ENCODE measurements around the gene AUNIP. TPM values are rescaled to one million over a fixed set of nuclear protein-coding genes. Genes with fewer than 3 reads are reported as not detected.

The AUNIP gene, protein sequence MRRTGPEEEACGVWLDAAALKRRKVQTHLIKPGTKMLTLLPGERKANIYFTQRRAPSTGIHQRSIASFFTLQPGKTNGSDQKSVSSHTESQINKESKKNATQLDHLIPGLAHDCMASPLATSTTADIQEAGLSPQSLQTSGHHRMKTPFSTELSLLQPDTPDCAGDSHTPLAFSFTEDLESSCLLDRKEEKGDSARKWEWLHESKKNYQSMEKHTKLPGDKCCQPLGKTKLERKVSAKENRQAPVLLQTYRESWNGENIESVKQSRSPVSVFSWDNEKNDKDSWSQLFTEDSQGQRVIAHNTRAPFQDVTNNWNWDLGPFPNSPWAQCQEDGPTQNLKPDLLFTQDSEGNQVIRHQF
- total RNA-seq: 0.58 TPM in 1 of 2 replicates, not detected in the other

DNA sequence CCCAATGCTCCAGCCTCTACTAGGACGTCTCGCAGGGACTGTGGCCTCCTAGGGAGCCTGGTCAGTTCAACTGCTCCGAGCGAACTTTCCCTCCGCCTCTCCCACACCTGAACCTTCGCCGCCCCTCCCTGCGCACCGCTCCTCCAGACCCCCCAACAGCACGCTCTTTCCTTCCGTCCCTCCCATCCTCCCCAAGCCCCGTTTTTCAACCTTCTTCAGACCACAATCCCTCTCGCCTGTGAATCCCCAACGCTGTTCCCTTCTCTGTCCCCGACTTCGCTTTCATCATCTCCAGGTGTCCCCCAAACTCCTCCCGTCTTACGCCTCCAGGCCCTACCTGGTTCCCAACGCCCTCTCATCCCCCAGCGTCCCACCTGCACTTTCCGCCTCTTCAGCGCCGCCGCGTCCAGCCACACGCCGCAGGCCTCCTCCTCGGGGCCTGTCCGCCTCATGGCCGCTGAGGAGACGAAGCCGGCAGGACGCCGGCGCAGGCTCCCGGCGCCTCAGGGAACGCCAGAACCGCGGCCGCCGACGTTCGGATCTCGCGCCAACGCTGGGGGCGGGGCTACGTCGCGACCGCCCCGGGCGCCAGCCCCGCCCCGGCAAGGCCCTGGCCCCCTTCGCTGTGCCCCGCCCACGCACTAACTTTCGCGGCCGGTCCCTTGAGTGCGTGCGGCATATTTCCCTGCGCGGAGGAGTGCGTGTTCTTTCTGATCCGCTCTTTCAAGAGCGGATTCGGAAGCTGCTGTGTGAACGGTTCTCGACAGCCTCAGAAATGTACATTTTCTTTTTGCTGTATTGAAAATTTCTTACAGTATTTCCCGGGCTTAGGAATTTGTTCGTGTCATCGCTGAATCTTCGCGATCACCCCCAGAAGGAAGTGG is at the start of gene AUNIP:
Gene AUNIP (minus strand): TSS at position 552 of the 884 bp plus-strand sequence. CDS start 100 bp downstream, at position 452.

DNA sequence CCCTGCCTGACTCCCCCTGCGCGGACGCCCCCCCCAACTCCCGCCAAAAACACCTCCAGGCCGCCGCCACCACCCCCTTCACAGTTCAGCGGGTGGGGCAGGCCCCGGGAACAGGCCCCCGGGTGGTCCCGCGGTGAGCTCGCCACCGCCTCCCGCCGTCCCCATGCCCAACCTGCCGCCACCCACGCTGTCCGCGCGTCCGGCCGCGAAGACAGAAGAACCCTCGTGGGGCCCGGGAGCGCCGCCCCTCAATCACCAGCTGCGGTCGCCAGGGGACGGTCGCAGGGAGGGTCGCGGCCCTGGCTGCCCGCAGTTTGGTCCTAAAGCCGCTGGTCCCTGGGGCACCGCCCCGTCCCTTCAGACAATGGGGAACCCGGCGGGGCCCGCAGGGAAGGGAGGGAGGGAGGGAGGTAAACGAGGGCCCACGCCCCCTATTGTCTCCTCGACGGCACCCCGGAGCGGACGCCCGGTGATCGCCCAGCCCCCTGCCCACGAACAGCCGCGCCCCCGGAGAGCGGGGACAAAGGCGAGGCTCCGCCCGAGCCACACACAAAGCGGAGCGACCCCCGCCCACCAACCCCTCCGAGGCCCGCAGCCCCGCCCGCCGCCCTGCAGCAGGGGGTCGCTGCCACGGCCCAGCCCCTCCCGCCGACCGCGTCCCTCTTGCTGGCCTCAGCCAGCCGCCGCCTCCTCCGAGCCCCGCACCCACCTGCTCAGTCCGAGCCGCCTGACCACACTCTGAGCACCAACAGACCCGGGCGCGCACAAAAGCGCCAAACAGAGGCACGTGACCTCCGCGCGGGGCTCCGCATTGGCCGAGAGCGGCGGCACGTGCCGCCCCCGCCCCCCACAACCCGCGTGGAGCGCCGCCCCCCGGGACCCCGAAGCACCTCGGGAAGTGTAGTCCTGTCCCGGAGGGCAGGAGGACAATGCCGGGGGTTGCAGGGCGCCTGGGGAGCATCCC is 46.7 kb upstream of the AUNIP start, which contains the start of gene STMN1:
Gene STMN1 (minus strand): TSS at position 740 of the 964 bp plus-strand sequence. CDS start 1,743 bp downstream, outside the sequence.

DNA sequence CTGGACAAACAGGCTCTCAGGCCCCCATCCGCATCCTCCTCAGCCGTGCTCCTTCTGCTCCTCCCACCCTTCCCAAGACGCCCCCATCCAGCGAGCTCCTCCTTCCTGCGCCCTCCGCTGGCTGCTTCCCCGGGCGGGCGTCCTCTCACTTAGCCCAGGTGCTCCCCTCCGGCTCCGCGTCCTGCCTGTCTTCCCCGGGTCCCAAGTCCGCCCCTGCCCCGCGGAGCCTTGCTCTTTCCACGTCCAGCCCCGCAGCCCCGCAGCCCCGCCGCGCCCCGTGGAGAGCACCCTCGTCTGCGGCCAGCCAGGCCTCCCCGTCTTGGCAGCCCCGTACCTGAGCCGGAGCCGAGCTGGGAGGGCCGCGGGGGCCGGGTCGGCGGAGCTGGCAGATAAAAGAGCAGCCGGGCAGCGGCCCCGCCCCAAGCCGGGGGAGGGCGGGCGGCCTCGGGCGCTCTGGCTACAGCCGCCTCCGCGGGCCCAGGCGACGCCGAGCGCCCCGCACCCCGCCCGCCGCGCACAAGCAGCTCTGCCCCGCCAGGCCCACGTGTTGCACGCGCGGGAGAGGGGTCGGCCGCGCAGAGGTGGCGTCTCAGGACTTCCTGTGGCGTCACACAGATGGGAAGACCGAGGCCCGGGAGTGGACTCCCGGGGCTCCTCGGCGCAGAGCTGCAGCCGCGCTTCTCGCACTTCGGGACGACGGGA is 16.0 kb upstream of the AUNIP start, which contains the start of gene PAQR7:
Gene PAQR7 (minus strand): TSS at position 555 of the 702 bp plus-strand sequence. CDS start 11,869 bp downstream, outside the sequence.

DNA sequence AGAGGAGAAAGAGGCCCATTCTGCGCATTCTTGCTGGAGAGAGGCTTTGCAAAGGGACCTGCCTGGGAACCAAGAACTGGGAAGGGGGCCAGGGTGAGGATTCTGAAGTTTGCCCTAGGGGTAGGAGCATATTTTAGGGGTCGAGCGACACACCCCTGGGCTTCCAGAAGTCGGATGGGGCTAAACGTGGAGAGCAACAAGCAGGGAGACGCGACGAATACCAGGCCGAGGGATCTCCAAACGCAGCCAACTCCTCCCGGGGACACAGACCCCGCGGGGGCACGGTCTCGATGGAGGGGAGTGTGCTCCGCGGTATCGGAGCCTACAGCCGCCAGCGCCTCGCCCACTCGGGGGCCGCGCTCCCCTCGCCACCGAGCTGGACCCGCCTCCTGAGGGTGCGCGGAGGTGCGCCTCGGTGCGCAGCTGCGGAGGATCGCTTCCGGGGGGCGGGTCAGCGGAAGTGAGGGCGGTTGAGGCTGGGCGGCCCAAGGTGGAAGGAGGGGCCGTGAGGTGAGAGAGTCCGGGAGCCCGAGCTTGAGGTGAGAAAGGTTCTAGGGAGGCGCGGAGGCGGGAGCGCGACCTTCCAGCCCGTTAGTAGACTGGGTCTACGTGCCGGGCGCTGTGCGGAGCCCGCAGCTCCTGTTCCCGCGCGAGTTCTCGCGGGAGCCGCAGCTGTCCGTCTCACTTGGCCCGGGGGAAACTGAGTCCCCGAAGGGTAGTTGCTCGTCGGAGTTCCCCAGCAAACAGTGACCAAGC is 39.6 kb downstream of the AUNIP start, which contains the start of gene MTFR1L:
Gene MTFR1L (plus strand): TSS at position 464 of the 756 bp plus-strand sequence. CDS start 3,151 bp downstream, outside the sequence.

DNA sequence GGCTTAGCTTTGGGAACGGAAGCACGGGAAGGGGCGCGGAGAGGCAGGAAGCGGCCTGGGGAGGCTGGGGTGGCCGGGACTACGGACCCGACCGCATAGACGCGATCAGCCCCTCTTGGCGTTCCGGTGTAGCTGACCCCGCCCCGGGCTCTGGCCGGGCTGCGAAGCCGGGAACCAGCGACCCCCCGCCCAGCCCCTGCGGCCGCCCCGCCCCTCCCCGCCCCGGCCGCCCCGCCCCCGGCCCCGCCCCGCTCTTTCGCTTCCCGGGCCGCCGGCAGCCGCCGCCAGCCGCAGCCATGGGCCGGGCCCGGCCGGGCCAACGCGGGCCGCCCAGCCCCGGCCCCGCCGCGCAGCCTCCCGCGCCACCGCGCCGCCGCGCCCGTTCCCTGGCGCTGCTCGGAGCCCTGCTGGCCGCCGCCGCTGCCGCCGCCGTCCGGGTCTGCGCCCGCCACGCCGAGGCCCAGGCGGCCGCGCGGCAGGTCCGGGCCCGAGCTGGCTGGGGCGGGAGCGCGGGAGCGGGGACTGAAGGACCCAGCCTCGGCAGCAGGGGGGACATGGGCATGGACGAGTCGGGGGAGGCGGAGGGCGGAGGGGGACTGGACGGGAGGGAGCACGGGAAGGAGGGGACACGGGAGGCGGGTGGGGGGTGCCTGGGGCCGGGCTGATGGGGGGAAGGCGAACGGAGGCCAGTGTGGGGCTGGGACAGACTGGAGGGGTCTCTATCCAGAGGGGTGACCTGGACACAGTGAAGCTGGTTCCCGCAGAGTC is 59.1 kb downstream of the AUNIP start, which contains the start of gene SELENON:
Gene SELENON (plus strand): TSS at position 259 of the 768 bp plus-strand sequence. CDS start 38 bp downstream, at position 297.

Other genes starting within 250 kb of the AUNIP start
- gene MAN1C1, start 242.7 kb downstream of the AUNIP start, total RNA-seq: 32.4 and 47.8 TPM in 2 replicates
- 50.8 and 67.0 TPM in 2 replicates for gene SELENON, start 59.3 kb downstream of the AUNIP start, total RNA-seq
- gene MTFR1L, start 39.5 kb downstream of the AUNIP start, total RNA-seq: 47.6 and 48.3 TPM in 2 replicates
- 6.1 and 7.2 TPM in 2 replicates for gene PAQR7, start 16.3 kb upstream of the AUNIP start, total RNA-seq
- 17.9 and 26.3 TPM in 2 replicates for gene STMN1, start 47.0 kb upstream of the AUNIP start, total RNA-seq
- gene PAFAH2, start 138.6 kb upstream of the AUNIP start, total RNA-seq: 2.3 and 3.2 TPM in 2 replicates
- 0.12 and 0.60 TPM in 2 replicates for gene EXTL1, start 162.3 kb upstream of the AUNIP start, total RNA-seq
- gene SLC30A2, start 186.7 kb upstream of the AUNIP start, total RNA-seq: not detected in 2 replicates
- 0.70 TPM in 1 of 2 replicates, not detected in the other for gene TRIM63, start 208.2 kb upstream of the AUNIP start, total RNA-seq